GM21825 (cell line): Measurements from ENCODE around the gene PANK4.

Experiments used
- ATAC-seq: cut with Tn5 transposase; IDR thresholded peaks from one replicate; pipeline ENCODE4 v1.9.1; 2021; ENCODE audit warnings: mild to moderate bottlenecking, moderate library complexity; ENCODE audit not compliant: unreplicated experiment

Gene PANK4

GRCh38 chr1:2515763-2516080 is 10.7 kb downstream of the PANK4 start:
- no peak for ATAC-seq

- ATAC-seq = no peak
Observed at GRCh38 chr1:2514863-2515762, 11.3 kb downstream of the PANK4 start.

GRCh38 chr1:2513939-2514652 is 12.3 kb downstream of the PANK4 start:
- no peak for ATAC-seq

- no peak for ATAC-seq
Observed at GRCh38 chr1:2512862-2513421, 13.5 kb downstream of the PANK4 start.

GRCh38 chr1:2510366-2511155 is 15.8 kb downstream of the PANK4 start:
- no peak for ATAC-seq

GRCh38 chr1:2509589-2509988 is 16.8 kb downstream of the PANK4 start:
- ATAC-seq = no peak

- ATAC-seq = no peak
Observed at GRCh38 chr1:2508751-2509150, 17.6 kb downstream of the PANK4 start.

- ATAC-seq = no peak
Observed at GRCh38 chr1:2508180-2508579, 18.2 kb downstream of the PANK4 start.

GRCh38 chr1:2507744-2508155 is 18.6 kb downstream of the PANK4 start:
- no peak for ATAC-seq

GRCh38 chr1:2506901-2507565 is 19.4 kb downstream of the PANK4 start:
- ATAC-seq = no peak

- ATAC-seq = no peak
Observed at GRCh38 chr1:2506007-2506860, 20.2 kb downstream of the PANK4 start.

GRCh38 chr1:2505461-2505994 is 20.9 kb downstream of the PANK4 start:
- ATAC-seq = no peak

- ATAC-seq = no peak
Observed at GRCh38 chr1:2504949-2505272, 21.5 kb downstream of the PANK4 start.

- no peak for ATAC-seq
Observed at GRCh38 chr1:2504225-2504948, 22.0 kb downstream of the PANK4 start.

- ATAC-seq = no peak
Observed at GRCh38 chr1:2503554-2504224, 22.7 kb downstream of the PANK4 start.

GRCh38 chr1:2502661-2503553 is 23.5 kb downstream of the PANK4 start:
- ATAC-seq = no peak

- no peak for ATAC-seq
Observed at GRCh38 chr1:2502210-2502609, 24.2 kb downstream of the PANK4 start.

- no peak for ATAC-seq
Observed at GRCh38 chr1:2501820-2502119, 24.6 kb downstream of the PANK4 start.
